ENCODE data around the gene MRPL1.

The MRPL1 gene

GRCh38 chr4:77865259-77865658 is 2.6 kb downstream of the MRPL1 start:
- no peak for TF ChIP-seq CTCF (conservative IDR thresholded peaks at IDR 0.05; ENCODE audit: control insufficient read depth, insufficient read depth, low read depth, low read length)
- no peak overlapping the region for H3K4me3 ChIP-seq (ENCODE audit: control insufficient read depth, low read depth, low read length)
- no peak for DNase-seq (ENCODE audit: low read depth)

- no peak for TF ChIP-seq CTCF (conservative IDR thresholded peaks at IDR 0.05; ENCODE audit: control insufficient read depth, insufficient read depth, low read depth, low read length)
- no peak for DNase-seq (ENCODE audit: low read depth)
- H3K4me3 ChIP-seq (ENCODE audit: control insufficient read depth, low read depth, low read length), result no peak overlapping the region
Measured at GRCh38 chr4:77872723-77873445, 10.3 kb downstream of the MRPL1 start.

GRCh38 chr4:77877167-77877566 is 14.5 kb downstream of the MRPL1 start:
- no peak overlapping the region for H3K4me3 ChIP-seq (ENCODE audit: control insufficient read depth, low read depth, low read length)
- no peak for DNase-seq (ENCODE audit: low read depth)
- TF ChIP-seq CTCF (conservative IDR thresholded peaks at IDR 0.05; ENCODE audit: control insufficient read depth, insufficient read depth, low read depth, low read length), result no peak

- H3K4me3 ChIP-seq (ENCODE audit: control insufficient read depth, low read depth, low read length), result no peak overlapping the region
- no peak for TF ChIP-seq CTCF (conservative IDR thresholded peaks at IDR 0.05; ENCODE audit: control insufficient read depth, insufficient read depth, low read depth, low read length)
- DNase-seq (ENCODE audit: low read depth), result no peak
Measured at GRCh38 chr4:77877771-77878565, 15.3 kb downstream of the MRPL1 start.

- no peak overlapping the region for H3K4me3 ChIP-seq (ENCODE audit: control insufficient read depth, low read depth, low read length)
- no peak for TF ChIP-seq CTCF (conservative IDR thresholded peaks at IDR 0.05; ENCODE audit: control insufficient read depth, insufficient read depth, low read depth, low read length)
- DNase-seq (ENCODE audit: low read depth), result no peak
Measured at GRCh38 chr4:77880784-77881183, 18.2 kb downstream of the MRPL1 start.

- TF ChIP-seq CTCF (conservative IDR thresholded peaks at IDR 0.05; ENCODE audit: control insufficient read depth, insufficient read depth, low read depth, low read length), result no peak
- peak; percentile 71 for DNase-seq (ENCODE audit: low read depth)
- no peak overlapping the region for H3K4me3 ChIP-seq (ENCODE audit: control insufficient read depth, low read depth, low read length)
Measured at GRCh38 chr4:77881460-77882295, 19.0 kb downstream of the MRPL1 start.
